ENCODE results near the gene SPIRE1.

DNA sequence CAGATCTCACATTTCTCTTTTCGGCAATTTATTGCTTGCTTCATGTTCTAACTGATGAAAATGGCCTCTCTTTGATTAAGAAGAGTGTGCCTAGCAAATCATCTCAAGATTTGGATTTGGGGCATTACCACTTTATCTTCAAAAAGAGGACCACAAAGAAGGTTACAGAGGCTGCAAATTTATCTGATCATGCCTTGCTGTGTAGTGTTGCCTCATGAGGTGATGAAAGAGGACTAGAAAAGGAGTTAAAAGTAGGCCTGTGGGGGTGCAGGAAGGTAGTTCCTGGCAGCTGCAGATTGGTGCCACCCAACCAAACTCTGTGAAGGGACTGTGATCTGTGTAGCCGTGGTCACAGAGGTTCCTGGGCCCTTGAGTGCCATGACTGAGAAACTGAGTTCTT is 181.0 kb downstream of the SPIRE1 start:
- TF ChIP-seq GATA2 (IDR thresholded peaks at IDR 0.05; ENCODE audit: low read depth, low read length) (no peak), GATA3 (IDR thresholded peaks at IDR 0.05; ENCODE audit: low read depth, low read length) (no peak)
